Sigmoid colon (tissue), 7 donors: ENCODE results near the gene CLTCL1. TPM values are rescaled to one million over a fixed set of nuclear protein-coding genes. Genes with fewer than 3 reads are reported as not detected.

ENCODE experiments used
- DNase-seq: peaks from one replicate; pipeline ENCODE4 v3.0.0-alpha.2; 2019
- H3K27ac ChIP-seq, 4 donors: fragments of 200-600 bp; sonication (generic); one replicate each; pipeline ENCODE4 v1.5.1; 2016 to 2019; ENCODE audit warnings: mild to moderate bottlenecking in 1 of 4
- H3K27me3 ChIP-seq, 3 donors: fragments of 200-600 bp; sonication (generic); one replicate each; pipeline ENCODE4 v1.5.1; 2019; ENCODE audit warnings: mild to moderate bottlenecking in 1 of 3
- H3K36me3 ChIP-seq, 4 donors: fragments of 200-600 bp; sonication (generic); one replicate each; pipeline ENCODE4 v1.5.1; 2016 to 2019
- H3K4me1 ChIP-seq, 4 donors: fragments of 200-600 bp; sonication (generic); one replicate each; pipeline ENCODE4 v1.5.1; 2017 to 2019
- H3K4me3 ChIP-seq, 4 donors: fragments of 200-600 bp; sonication (generic); one replicate each; pipeline ENCODE4 v1.5.1; 2017 to 2019; ENCODE audit warnings: mild to moderate bottlenecking in 2 of 4, moderate library complexity in 1 of 4
- H3K9me3 ChIP-seq, 4 donors: fragments of 200-600 bp in 3 of 4; sonication (generic) in 3 of 4; one replicate each; pipeline versions ENCODE4 v1.5.1 to v1.6.1; 2013 to 2019
- EP300 ChIP-seq, 4 donors: sonication (generic); formaldehyde crosslinking; IDR thresholded peaks; one replicate each; pipeline ENCODE4 v1.6.1; 2017; ENCODE audit warnings: antibody characterized with exemption in 4 of 4
- POLR2A ChIP-seq, 2 donors: fragments of 450-650 bp; IDR thresholded peaks; one replicate each; pipeline ENCODE4 v1.6.1; 2016; ENCODE audit warnings: antibody characterized with exemption in 2 of 2, mild to moderate bottlenecking in 2 of 2, moderate library complexity in 2 of 2
- POLR2AphosphoS5 ChIP-seq, 4 donors: sonication (generic); formaldehyde crosslinking; IDR thresholded peaks; one replicate each; pipeline ENCODE4 v1.6.1; 2017; ENCODE audit warnings: antibody characterized with exemption in 4 of 4
- WGBS, 2 donors: extraction: QIAGEN DNeasy Blood & Tissue Kit; methylation state at CpG; one replicate each; pipeline ENCODE4 v1.1.7; 2013; 5-methylcytosine and 5-hydroxymethylcytosine counted together
- intact Hi-C: fragments of 100-400 bp; cut with DNase I; formaldehyde crosslinking; loops from one replicate; pipeline ENCODE4 v1.15.1; 2023
- polyA plus RNA-seq, 3 donors: library from polyadenylated mRNA; stranded (reverse); fragments of 200-250 nt; gene quantifications; one replicate each; pipeline ENCODE4 v1.2.3, GENCODE V29; 2013
- total RNA-seq, 4 donors: library from RNA; depleted of rRNA; stranded (reverse); fragments of >200 nt; gene quantifications; one replicate each; pipeline ENCODE4 v1.1.0, GENCODE V29; 2016
- TF ChIP-seq, protein P1 (sequence below), 4 experiments: fragments of 450-650 bp in 3 of 4; fragments of 200-600 bp in 1 of 4; IDR thresholded peaks; one replicate each; pipeline ENCODE4 v1.5.1; 2016 to 2019; ENCODE audit warnings: antibody characterized with exemption in 4 of 4, mild to moderate bottlenecking in 3 of 4, moderate library complexity in 2 of 4
- donor health status: healthy with polysubstance abuse.
- donor health status: Bipolar disorder and iron deficiency.
- donor health status: healthy.

Gene CLTCL1
- total and polyA plus RNA-seq, 7 donors = 0.92 to 5.0 (median 2.4) TPM

DNA sequence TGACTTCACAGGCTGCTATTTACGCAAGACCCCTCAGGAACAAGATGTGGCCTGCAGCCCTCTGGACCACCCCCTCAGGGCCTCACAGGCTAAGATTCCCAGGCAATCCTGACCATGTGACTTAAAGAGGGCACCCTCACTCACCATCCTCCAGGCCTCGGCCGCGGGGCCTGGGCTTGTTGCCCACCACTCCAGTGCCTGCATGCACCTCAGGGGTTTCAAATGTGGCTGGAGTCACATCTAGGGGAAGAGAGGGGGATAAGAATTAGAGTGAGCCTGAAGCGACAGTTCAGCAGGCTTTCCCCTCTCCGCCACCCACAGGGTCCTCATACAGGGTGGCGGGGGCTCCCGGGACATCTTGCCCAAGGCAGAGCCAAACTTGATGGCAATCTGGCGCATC, 149.1 kb downstream of the CLTCL1 start:
- Histone ChIP-seq H3K27ac (no peak overlapping the region), H3K4me1 (peaks cover 0 to 20% (median 13%) of the 10 kb centered on the region in 4 donors), H3K4me3 (no peak overlapping the region), H3K9me3 (no peaks in the 10 kb centered on the region), H3K27me3 (no peaks in the 10 kb centered on the region), H3K36me3 (peaks cover 38 to 56% (median 45%) of the 10 kb centered on the region in 4 donors)
- DNase-seq = no peak
- TF ChIP-seq EP300 (IDR thresholded peaks at IDR 0.05) = no peak
- TF ChIP-seq, protein P1, sequence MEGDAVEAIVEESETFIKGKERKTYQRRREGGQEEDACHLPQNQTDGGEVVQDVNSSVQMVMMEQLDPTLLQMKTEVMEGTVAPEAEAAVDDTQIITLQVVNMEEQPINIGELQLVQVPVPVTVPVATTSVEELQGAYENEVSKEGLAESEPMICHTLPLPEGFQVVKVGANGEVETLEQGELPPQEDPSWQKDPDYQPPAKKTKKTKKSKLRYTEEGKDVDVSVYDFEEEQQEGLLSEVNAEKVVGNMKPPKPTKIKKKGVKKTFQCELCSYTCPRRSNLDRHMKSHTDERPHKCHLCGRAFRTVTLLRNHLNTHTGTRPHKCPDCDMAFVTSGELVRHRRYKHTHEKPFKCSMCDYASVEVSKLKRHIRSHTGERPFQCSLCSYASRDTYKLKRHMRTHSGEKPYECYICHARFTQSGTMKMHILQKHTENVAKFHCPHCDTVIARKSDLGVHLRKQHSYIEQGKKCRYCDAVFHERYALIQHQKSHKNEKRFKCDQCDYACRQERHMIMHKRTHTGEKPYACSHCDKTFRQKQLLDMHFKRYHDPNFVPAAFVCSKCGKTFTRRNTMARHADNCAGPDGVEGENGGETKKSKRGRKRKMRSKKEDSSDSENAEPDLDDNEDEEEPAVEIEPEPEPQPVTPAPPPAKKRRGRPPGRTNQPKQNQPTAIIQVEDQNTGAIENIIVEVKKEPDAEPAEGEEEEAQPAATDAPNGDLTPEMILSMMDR (IDR thresholded peaks at IDR 0.05) = no peak
- no peak for TF ChIP-seq POLR2AphosphoS5 (IDR thresholded peaks at IDR 0.05)
- no peak for TF ChIP-seq POLR2A (IDR thresholded peaks at IDR 0.05)
- 97 to 98% methylated on average over 9 of the region's 9 CpGs for WGBS, 2 donors
- intact Hi-C loops = loop anchor here (5.0 to 10.0 kb wide), 2 partner anchors 152 to 335 kb away; partner anchors contain the start of genes CDC45, CLTCL1 and UFD1

DNA sequence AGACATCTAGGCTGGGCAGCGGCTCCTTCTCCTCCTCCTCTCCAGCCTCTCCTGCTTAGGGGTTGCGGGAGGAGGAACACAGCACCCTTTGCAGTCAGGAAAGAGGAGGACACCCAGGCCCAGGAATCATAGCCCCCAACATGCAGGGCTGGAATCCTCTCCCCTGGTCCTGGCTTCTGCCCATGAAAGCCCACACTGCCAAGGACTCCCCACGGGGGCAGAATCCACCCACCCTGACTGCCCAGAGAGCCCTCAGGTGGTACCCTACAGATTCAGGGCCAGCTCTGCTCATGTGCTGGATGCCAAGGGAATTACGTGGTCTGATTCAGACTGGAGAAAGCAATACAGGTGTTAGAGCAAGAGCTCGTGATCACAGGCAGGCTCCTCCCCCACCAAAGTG, 151.5 kb downstream of the CLTCL1 start:
- TF ChIP-seq, protein P1 (IDR thresholded peaks at IDR 0.05) = no peak
- TF ChIP-seq POLR2A (IDR thresholded peaks at IDR 0.05) (no peak), EP300 (IDR thresholded peaks at IDR 0.05) (no peak), POLR2AphosphoS5 (IDR thresholded peaks at IDR 0.05) (no peak)
- 92% methylated on average over 5 of the region's 5 CpGs for WGBS, 2 donors

DNA sequence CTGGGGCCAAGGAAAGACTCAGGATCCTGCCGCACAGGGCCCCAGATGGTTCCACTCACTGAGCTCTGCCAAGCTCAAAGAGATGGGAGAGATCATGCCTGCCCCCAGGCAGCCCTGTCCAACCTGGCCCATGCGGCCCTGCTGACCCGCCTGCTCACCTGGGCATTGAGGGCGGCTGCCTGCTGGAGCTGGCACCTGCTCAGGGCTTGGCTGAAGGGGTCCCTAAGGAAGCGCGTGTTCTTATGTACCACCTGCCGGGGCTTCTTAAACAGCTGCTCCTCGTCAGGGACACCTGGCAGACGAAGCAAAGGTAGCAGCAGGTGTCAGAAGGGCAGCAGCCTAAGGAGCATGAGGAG, 152.5 kb downstream of the CLTCL1 start:
- DNase-seq = no peak
- no peak for TF ChIP-seq EP300 (IDR thresholded peaks at IDR 0.05)
- TF ChIP-seq POLR2AphosphoS5 (IDR thresholded peaks at IDR 0.05) = no peak
- TF ChIP-seq, protein P1 (IDR thresholded peaks at IDR 0.05) = no peak
- TF ChIP-seq POLR2A (IDR thresholded peaks at IDR 0.05) = no peak
- H3K27me3 ChIP-seq = no peaks in the 10 kb centered on the region
- H3K36me3 ChIP-seq = peaks cover 48 to 90% (median 66%) of the 10 kb centered on the region in 4 donors
- 94 to 95% methylated on average over 9 of the region's 9 CpGs for WGBS, 2 donors
- no peaks in the 10 kb centered on the region for H3K9me3 ChIP-seq
- peaks cover 0 to 17% (median 12%) of the 10 kb centered on the region in 4 donors for H3K4me1 ChIP-seq
- no peak overlapping the region for H3K27ac ChIP-seq
- no peak overlapping the region for H3K4me3 ChIP-seq
- intact Hi-C loops = no loop called here

More for the DNA sequence above, 151.5 kb downstream of the CLTCL1 start:
- no peak for DNase-seq
- H3K4me3 ChIP-seq = no peak overlapping the region
- H3K27me3 ChIP-seq = no peaks in the 10 kb centered on the region
- H3K4me1 ChIP-seq = peaks cover 0 to 20% (median 13%) of the 10 kb centered on the region in 4 donors
- no peak overlapping the region for H3K27ac ChIP-seq
- intact Hi-C loops = loop anchor here (5.0 to 10.0 kb wide), 2 partner anchors 155 to 337 kb away; partner anchors contain the start of genes CDC45, CLTCL1 and UFD1
- H3K9me3 ChIP-seq = no peaks in the 10 kb centered on the region
- H3K36me3 ChIP-seq = peaks cover 42 to 80% (median 57%) of the 10 kb centered on the region in 4 donors

DNA sequence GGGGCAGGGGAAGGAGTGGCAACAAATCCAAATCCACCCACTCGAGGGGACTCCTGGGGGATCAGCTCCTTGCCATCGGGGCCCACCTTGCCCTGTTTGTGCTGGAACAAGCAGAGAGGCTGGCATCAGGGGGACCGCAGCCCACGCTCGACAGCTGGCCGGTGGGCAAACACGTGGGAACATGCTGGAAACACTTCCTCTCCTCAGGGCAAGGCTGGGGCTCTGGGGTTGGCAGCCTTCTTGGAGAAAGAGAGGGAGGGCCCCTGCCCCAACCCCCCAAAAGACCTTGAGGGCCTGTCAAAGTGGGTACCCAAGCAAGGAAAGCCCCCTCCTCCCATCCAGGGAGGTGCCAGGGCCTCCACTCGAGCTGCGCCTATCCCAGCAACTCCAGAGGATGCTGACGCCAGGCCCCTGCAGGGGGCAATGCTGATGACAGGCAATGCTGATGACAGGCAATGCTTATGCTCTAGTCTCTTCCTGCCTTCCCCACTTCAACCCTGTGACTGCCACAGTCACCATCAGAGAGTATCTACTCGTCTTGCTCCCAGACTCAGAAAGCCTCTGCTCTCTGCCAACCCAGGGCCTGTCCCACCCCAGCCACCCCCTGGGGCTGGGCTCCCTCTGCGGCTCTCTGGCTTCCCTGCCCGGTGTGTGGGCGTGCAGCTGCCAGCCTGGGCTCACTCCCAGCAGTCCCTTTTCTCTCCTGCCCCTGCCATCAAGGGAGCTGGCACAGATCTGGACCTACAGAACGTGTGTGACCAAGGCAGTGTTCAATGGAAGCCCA, 153.1 kb downstream of the CLTCL1 start:
- no peak for DNase-seq
- no peak overlapping the region for H3K27ac ChIP-seq
- peaks cover 0 to 11% (median 6%) of the 10 kb centered on the region in 4 donors for H3K4me1 ChIP-seq
- no peak overlapping the region for H3K4me3 ChIP-seq
- H3K9me3 ChIP-seq = no peaks in the 10 kb centered on the region
- H3K27me3 ChIP-seq = no peaks in the 10 kb centered on the region
- peaks cover 52 to 96% (median 71%) of the 10 kb centered on the region in 4 donors for H3K36me3 ChIP-seq
- 94% methylated on average over 15 of the region's 15 CpGs for WGBS, 2 donors
- TF ChIP-seq EP300 (IDR thresholded peaks at IDR 0.05) (no peak), POLR2A (IDR thresholded peaks at IDR 0.05) (no peak), POLR2AphosphoS5 (IDR thresholded peaks at IDR 0.05) (no peak)
- TF ChIP-seq, protein P1 (IDR thresholded peaks at IDR 0.05) = no peak
- intact Hi-C loops = no loop called here
